NCI-H510A (cell line): ENCODE measurements around the gene POM121C.
"Not testable (repeated sequence)": the region's sequence is repeated elsewhere in the genome, so short reads cannot be mapped to it uniquely, and the experiment has no call there.

Source experiments
- DNase-seq: peaks from one replicate; lab custom pipeline; 2025; lab: John Stamatoyannopoulos, UW

POM121C gene

DNA sequence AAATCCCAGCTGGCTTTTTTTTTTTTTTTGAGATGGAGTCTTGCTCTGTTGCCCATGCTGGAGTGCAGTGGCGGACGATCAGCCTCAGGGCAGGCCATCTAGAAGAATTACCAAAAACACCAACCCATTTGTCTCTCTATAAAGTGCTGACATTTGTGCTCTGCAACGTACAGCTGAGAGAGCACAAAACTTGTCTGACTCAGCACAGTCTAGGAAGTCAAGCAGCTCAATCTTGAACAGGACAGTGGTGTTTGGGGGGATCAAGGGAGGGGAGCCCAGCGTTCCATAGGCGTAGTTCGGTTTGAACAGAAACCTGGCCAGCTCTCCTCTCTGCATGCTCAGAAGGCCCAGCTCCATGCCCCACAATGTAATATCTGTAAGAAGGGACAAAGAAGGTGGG, 92.9 kb downstream of the POM121C start:
- DNase-seq, result not testable (repeated sequence)

GRCh38 chr7:75374519-75375317, 111.4 kb downstream of the POM121C start:
- DNase-seq, result not testable (repeated sequence)

DNA sequence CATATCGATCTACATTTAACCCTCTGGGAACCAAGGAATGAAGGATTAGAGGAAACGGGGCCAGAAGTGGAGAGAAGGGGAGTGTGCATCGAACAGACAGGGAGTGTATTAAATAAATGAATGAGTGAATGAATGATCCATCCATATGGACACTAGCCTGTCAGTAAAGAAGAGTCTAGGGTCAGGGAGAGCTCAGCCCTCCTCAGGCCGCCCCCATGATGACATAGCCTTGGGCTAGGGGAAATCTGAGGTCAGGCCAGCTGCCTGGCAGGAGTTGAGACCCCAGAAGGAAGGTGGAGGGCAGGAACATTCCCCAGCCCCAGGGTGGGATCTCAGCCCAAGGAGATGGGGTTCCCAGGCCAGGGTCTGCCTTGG, 112.0 kb downstream of the POM121C start:
- not testable (repeated sequence) for DNase-seq

GRCh38 chr7:75367313-75367712, 118.8 kb downstream of the POM121C start:
- not testable (repeated sequence) for DNase-seq
